Renal pelvis (tissue), 12 donors: ENCODE results near the gene PLET1. TPM values are rescaled to one million over a fixed set of nuclear protein-coding genes. Genes with fewer than 3 reads are reported as not detected.

Experiments
- DNase-seq: peaks from one replicate; pipeline ENCODE4 v3.0.0-alpha.2; 2013
- long read RNA-seq, 16 experiments: transcript quantifications; one replicate each; lab custom pipeline, GENCODE V29; 2026
- polyA plus RNA-seq, 3 donors: library from polyadenylated mRNA; unstranded; fragments of 120-200 nt; gene quantifications; one replicate each; pipeline ENCODE4 v1.2.1, GENCODE V29; 2013; ENCODE audit not compliant: insufficient read length in 3 of 3

The PLET1 gene
- under 1 TPM in 1 of 3 donors, not detected in 2; 0.14 TPM for polyA plus RNA-seq
- long read RNA-seq, donor 1 = 0 reads
- long read RNA-seq, donor 2 = 0 reads
- long read RNA-seq, donor 3 = 0 reads
- long read RNA-seq, donor 4 = 0 reads
- long read RNA-seq, donor 5 = 0 reads
- long read RNA-seq, donor 6 = 0 reads
- long read RNA-seq, donor 7 = 0 reads
- long read RNA-seq, donor 8 = 0 reads
- long read RNA-seq, donor 9 = 0 reads
- long read RNA-seq, donor 10 = 0 reads
- long read RNA-seq, donor 11 = 0 reads
- long read RNA-seq, donor 12 = 0 reads
- long read RNA-seq, donor 13 = 0 reads
- long read RNA-seq, donor 14 = 0 reads
- long read RNA-seq, donor 15 = 0 reads
- long read RNA-seq, donor 16 = 0 reads

DNA sequence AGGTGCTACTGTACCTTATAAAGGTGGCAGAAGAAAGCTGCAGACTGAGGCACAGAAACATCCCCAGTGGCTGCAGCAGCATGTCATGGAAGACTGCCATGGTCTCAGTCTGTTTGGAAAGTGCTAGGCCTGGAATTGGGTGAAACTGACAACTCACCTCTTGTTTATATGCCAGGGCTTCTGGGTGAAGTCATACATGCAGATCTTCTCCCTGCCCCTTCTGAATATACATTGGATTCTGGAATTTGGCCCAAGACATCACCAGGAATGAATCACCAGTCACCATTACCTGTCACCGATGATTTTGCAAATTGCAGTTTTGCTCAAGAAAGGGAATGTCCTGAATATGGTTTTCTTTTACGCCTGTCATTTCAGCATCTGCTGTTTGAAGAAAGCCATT, at the start of gene PLET1:
Gene PLET1, minus strand, starts transcription at position 371 of the 400 bp plus-strand sequence. Its CDS starts 271 bp downstream, at position 100.
- DNase-seq = no peak

DNA sequence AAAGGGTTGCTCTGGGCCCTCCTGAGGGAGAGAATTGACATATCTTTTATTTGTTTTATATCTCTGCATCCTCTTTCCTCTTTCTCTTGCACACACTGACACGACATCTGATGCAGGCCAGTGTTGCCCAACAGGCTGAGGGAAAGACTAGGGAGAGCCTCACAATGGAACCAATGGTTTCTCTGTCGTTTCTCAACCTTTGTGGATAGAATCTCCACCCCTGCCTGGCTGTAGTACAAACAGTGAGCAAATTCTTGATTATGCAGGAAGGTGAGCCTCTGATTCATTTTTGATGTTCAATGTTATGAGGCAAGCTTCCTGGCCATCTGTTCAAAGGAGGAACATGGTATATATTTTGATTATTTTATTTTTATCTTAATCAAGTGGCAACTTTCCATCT, 49.8 kb upstream of the PLET1 start:
- DNase-seq = no peak

DNA sequence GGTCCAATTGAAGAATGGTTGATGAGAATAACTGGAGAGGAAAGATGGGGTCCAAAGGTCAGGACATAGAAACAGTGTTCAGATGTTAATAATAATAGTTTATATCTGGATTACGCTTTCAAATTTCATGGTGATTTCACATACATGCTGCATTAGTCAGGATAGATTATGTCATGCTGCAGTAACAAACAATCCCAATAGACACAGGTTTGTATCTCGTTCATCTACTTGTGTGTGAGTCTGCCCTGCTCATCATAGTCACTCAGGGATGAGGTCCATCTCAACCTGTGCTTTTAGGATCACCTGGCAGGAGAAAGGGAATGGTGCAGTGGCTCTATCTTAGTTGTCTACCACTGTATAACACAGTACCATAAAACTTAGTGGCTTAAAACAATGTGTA, 48.0 kb upstream of the PLET1 start:
- DNase-seq = no peak

- no peak for DNase-seq
Measured at GRCh38 chr11:112307616-112308015, 47.0 kb upstream of the PLET1 start.

DNA sequence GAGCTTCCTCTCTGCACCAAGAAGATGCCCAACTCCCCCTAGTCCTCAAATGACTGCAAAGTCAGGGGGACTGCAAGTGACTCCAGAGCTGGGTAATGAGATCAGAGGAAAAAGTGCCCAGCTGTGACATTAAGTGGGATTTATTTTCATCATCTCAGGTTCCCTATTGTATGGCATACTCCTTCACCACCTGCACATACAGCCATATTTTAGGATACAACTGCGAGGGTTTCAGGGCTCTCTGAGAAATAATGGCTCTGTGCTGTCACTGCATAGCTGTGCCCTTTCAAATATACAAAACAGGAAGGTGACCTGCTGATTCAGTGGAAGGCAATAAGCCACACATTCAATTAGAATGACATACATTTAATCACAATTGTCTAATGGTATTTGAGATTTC, 45.6 kb upstream of the PLET1 start:
- DNase-seq = no peak

GRCh38 chr11:112304914-112305313, 44.3 kb upstream of the PLET1 start:
- no peak for DNase-seq

DNA sequence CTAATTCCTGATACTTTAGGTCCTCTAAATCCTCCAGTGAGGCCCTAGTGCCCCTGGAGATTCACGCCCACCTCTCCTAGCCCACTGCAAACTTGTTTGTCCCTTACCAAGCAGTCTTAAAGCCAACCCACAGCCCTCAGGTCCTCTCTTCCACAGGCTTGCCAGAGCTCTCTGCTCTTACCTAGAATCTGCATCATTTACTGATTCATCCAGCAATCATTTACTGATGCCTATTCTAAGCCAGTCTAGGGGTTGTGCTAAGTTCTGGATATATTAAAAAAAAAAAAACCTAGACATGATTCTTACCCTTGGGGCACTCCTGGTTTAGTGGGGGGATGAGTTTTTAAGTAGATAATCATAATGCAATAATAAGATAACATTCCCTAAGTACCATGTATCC, 43.0 kb upstream of the PLET1 start:
- no peak for DNase-seq

DNA sequence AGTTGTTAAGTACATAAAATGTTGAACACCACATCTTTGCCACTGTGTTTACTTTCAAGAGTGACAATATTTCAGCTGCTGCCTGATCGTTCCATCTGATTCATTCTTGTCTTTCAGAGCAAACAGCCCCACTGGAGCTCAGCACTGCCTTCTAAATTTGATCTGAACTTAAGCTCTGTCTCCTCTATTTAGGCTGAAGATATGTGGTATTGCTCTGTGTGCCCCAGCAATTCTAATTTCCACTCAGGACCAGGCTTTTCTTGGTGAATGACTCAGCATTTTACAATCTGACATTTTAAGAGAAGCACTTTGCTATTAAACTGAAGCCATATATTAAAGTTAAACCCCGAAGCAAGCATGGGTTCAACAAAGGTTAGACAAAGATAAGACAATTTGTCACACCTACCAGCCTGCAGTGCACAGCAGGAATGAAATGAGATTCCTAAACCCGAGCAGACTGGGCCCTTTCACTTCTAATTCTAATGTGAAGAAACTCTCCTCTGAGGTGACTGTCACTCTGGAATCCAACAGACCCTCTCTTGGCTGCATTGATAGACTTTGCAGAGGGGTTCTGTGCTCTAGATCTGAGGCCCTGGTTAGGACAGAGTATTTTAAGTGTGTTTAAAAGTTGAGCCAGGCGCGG, 41.7 kb upstream of the PLET1 start:
- DNase-seq = no peak

DNA sequence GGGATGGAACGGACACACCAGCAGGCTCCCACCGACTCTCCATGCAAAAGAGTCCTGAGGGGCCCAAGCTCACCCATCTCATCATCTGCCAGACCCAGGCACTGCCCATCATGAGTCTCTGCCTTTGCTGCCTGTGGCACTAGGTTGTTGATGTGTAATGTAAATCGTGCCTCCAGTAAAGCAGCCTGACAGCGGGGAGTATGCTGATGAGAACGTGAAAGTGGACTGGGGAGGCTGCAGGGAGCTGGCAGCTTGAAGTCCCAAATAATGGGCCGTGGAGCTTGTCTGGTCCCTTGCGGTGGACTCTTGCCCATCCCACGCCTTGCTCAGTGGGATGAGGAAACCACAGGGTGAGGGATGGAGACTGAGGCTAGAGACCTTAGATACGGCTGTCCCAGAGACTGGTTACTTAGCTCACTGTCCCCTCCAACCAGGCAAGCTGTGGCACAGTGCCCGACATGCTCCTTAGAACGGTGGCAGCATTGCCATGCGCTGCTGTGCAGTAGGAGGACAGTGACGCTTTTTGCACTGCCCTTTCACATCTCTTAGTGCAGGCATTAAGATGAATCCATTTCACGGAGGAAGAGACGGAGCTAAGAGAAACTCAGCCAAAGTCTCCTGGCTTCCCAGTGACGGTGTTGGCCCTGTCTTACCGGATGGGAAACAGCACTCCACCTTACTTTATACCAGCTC, 39.6 kb upstream of the PLET1 start:
- no peak for DNase-seq

- no peak for DNase-seq
Measured at GRCh38 chr11:112298535-112298934, 37.9 kb upstream of the PLET1 start.

DNA sequence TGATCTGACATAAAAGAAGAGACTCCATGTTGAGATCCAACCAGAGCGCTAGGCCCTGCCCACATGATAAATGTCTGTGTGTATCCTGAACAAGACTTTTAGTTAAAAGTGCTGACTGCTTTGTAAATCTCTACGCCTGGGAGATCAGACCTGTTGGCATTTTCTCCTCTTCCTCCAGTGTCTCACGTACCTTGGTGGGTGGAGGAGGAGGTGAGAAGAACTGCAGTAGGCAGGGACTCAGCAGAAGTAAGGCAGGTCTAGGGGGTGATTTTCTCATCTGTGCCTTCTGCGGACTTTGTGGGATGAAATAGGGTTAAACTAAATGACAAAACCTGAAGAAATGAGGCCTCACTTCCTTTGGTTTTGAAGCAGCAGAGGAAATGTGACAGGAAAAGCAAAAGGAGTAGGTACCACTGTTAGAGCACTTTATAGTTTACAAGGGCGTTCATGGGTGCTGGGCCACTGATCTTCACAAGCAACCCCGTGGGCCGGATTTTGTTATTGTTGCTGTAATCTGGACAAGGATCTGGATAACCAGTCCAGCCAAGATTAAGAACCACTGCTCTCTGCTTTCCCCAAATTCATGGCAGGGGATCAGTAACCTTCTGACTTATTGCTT, 36.7 kb upstream of the PLET1 start:
- no peak for DNase-seq

DNA sequence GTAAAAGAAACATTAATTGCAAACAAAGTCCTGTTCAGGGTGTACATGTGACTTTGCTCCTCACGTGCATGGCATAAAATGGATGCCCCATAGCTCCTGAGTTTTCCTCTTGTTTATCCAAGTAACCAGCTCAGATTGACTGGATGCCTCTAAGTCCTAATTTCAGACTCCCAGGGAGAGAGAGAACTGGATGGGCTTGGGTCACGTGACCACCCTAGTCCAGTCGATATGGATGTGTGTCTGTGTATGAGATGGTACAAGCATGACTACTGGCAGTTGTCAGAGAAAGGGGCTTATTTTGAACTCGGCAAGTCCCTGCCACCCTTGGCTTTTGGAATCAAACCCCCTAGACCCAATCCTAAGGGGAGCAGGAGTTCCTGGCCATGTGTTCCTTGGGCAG, 35.4 kb upstream of the PLET1 start:
- DNase-seq = no peak

DNA sequence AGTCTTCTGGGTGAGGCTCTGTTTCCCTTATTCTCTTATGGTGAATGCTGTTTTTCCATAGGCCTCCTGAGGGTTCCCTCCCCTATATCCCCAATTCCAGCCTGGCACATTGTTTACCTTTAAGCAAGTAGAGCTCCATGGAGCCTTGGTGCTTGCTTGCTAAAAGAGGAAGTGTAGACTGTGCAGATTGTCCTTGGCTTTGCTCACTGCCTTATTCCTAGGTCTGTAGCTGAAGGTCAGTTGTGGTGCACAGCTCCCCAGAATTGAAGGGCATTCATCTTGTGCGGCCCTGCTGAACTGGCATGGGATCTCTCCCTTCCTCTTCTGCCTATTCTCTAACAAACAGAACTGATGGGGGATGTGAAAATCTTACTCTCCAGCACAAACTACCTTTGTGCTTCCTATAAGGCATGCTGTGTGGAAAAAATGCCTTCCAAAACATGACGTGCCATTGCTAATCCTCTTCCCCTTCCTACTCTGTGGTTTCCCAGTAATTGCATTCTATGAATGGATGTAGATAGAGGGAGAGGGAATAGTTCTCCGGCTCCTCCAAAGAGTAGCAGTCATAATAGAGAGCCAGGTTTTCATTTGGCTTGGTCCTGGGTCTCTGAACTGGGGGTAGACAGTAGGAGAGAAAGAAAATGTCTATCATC, 34.2 kb upstream of the PLET1 start:
- DNase-seq = no peak

- DNase-seq = no peak
Measured at GRCh38 chr11:112293614-112294013, 33.0 kb upstream of the PLET1 start.

- DNase-seq = no peak
Measured at GRCh38 chr11:112292785-112293407, 32.2 kb upstream of the PLET1 start.

DNA sequence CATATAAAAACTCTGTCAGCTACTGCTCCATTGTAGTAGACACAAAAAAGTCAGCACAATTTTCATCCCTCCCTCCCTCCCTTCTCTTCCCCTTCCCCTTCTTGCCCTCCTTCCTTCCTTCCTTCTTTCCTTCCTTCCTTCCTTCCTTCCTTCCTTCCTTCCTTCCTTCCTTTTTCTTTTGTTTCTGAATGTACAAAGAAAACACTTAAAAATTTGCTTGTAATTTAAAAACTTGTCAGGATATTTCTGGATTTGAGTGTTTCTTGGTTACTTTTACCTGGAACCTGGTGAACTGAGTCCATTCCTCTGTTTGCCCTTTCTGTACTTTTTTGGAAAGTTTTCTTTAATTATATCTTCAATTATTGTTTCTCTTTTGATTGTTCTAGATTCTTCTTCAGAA, 31.5 kb upstream of the PLET1 start:
- DNase-seq = no peak

GRCh38 chr11:112291191-112291590, 30.5 kb upstream of the PLET1 start:
- DNase-seq = no peak

DNA sequence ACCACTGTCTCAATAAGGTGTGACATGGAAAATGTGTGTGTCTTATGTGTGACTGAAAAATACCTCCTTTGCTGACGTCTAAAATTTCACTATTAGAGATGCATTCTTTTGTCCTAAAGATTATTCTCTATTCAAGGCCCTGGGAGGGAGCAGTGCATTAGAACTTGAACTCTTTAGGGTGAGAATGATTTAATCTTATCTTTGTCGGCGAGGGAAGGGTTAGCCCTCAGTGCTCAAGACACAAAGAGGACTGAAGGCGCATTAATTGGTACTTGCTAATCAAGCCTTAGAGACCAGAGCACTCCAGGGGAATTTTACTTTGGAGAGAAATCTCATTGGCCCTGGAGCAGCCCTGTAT, 29.8 kb upstream of the PLET1 start:
- no peak for DNase-seq

DNA sequence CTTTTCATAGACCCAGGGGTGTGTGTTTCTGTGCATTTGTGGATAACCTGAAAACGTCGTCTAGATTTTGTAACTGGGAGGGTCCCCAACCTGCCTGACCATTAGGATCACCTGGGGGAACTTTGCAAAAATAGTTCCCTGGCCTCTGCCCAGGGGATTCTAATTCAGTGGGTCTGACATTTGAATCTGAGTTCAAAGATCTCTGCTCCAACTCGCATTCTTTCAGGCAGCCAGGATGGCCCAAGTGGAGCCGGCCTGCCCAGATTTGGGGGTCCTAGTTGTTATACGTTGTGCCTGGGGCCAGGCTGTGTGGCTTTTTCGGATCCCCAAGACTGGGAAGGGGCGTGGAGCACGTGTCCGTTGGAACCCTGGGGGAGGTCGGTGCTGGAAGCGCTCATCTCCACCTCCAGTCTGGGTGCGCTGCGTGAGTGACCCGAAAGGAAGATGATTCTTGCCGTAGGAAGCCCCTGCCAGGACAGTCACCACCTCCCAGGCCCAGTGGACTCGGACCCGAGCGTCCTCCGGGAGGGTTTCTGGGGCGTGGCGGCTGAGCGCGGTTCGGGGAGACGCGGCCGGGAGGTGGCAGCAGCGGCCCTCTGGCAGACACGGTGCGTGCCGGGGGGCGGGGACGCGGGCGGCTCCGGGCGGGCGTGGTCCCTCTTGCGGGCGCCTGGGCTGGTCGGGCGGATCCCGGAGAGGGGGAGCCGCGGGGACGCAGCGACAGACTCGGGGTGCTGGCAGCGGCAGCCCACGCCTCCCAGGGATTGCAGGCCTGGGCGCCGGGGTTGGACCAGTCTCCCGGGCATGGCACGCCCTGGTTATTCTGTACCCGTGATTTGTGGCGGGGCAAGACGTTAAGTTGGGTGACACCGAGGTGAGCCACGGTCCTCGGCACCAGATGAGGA, 29.2 kb upstream of the PLET1 start:
- DNase-seq = peak; percentile 55

- DNase-seq = no peak
Measured at GRCh38 chr11:112288021-112288420, 27.4 kb upstream of the PLET1 start.
